ENCODE results near the gene TTC28.
"Not testable (repeated sequence)": the region's sequence is repeated elsewhere in the genome, so short reads cannot be mapped to it uniquely, and the experiment has no call there.

TTC28 gene

GRCh38 chr22:28600546-28601143 is 79.0 kb downstream of the TTC28 start:
- no peak for DNase-seq

GRCh38 chr22:28599693-28600092 is 79.9 kb downstream of the TTC28 start:
- DNase-seq, result no peak

GRCh38 chr22:28597665-28598064 is 82.0 kb downstream of the TTC28 start:
- no peak for DNase-seq

GRCh38 chr22:28594797-28595462 is 84.7 kb downstream of the TTC28 start:
- no peak for DNase-seq

GRCh38 chr22:28594076-28594796 is 85.4 kb downstream of the TTC28 start:
- no peak for DNase-seq

- DNase-seq, result no peak
These were observed 86.3 kb downstream of the TTC28 start for GRCh38 chr22:28593299-28593698.

- DNase-seq, result no peak
These were observed 90.4 kb downstream of the TTC28 start for GRCh38 chr22:28589102-28589750.

- DNase-seq, result no peak
These were observed 94.3 kb downstream of the TTC28 start for GRCh38 chr22:28585324-28585723.

GRCh38 chr22:28582806-28583205 is 96.8 kb downstream of the TTC28 start:
- DNase-seq, result no peak

- DNase-seq, result no peak
These were observed 98.6 kb downstream of the TTC28 start for GRCh38 chr22:28581016-28581415.

- no peak for DNase-seq
These were observed 103.5 kb downstream of the TTC28 start for GRCh38 chr22:28576162-28576561.

GRCh38 chr22:28574159-28574788 is 105.4 kb downstream of the TTC28 start:
- no peak for DNase-seq

- DNase-seq, result no peak
These were observed 108.8 kb downstream of the TTC28 start for GRCh38 chr22:28570696-28571373.

GRCh38 chr22:28568974-28569373 is 110.7 kb downstream of the TTC28 start:
- DNase-seq, result not testable (repeated sequence)

GRCh38 chr22:28568099-28568498 is 111.5 kb downstream of the TTC28 start:
- no peak for DNase-seq

- DNase-seq, result not testable (repeated sequence)
These were observed 112.6 kb downstream of the TTC28 start for GRCh38 chr22:28566920-28567499.

- no peak for DNase-seq
These were observed 116.0 kb downstream of the TTC28 start for GRCh38 chr22:28563636-28564035.

GRCh38 chr22:28562324-28562723 is 117.3 kb downstream of the TTC28 start:
- DNase-seq, result no peak

- not testable (repeated sequence) for DNase-seq
These were observed 118.9 kb downstream of the TTC28 start for GRCh38 chr22:28560743-28561101.

GRCh38 chr22:28560046-28560742 is 119.4 kb downstream of the TTC28 start:
- no peak for DNase-seq

- DNase-seq, result no peak
These were observed 122.5 kb downstream of the TTC28 start for GRCh38 chr22:28557184-28557583.

All from activated CD4-positive, alpha-beta T cell treated with anti-CD3 and anti-CD28 coated beads, Interleukin-2, amount 50 U/mL, for 4 hours (primary cell).